ENCODE results near the gene C6.

Gene C6

DNA sequence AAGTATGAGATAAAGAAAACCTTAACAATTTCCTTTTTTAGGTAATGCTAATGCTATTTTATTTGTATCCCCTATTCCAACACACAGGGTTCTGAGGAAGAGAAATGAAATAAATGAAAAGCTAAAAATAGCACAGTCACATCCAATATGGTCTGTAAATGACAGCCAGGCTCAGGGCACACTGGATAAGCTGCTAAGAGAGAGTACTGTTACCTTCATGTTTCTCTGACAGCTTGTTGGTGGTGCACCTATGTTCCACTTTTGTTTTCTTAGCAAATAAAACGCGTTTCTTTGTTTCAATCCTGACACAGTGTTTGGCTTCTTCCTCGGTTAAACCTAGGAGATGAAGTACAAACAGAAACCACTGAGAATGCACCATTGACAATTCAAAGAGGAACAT is 41.3 kb downstream of the C6 start:
- Histone ChIP-seq H3K4me3 (ENCODE audit: low read depth in 1 of 2, low read length in 2 of 2) (no peak overlapping the region), H3K9me3 (ENCODE audit: control insufficient read depth in 1 of 2, low read length in 2 of 2) (no peaks in the 10 kb centered on the region), H3K4me1 (ENCODE audit: control insufficient read depth in 1 of 2, insufficient read depth in 2 of 2, low read length in 2 of 2) (no peaks in the 10 kb centered on the region), H3K36me3 (ENCODE audit: control insufficient read depth in 1 of 2, insufficient read depth in 2 of 2, low read length in 2 of 2) (no peaks in the 10 kb centered on the region), H3K27me3 (ENCODE audit: low read depth, low read length) (no peaks in the 10 kb centered on the region), H3K27ac (ENCODE audit: low read length) (no peak overlapping the region)

DNA sequence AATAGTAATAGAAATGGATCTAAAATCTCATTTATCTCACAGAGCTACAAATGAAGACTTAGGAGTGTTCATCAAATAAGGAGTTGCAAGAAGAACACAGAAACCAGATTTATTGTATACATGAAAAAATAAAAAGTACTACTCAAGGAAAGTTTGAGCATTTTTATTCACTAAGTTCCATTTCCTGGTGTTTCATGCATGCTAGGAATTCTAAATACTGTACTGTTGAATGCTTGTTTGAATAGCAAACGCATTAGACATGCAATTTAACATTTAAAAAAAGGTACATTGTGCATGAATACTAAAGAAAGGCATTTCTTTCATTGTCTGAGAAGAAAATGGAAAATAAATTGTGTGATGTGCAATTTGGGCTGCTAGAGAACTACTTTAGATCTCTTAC is 52.1 kb downstream of the C6 start:
- Histone ChIP-seq H3K27me3 (ENCODE audit: low read depth, low read length) (no peaks in the 10 kb centered on the region), H3K9me3 (ENCODE audit: control insufficient read depth in 1 of 2, low read length in 2 of 2) (no peaks in the 10 kb centered on the region), H3K4me1 (ENCODE audit: control insufficient read depth in 1 of 2, insufficient read depth in 2 of 2, low read length in 2 of 2) (peaks cover 0 to 8% of the 10 kb centered on the region in 2 donors), H3K4me3 (ENCODE audit: low read depth in 1 of 2, low read length in 2 of 2) (no peak overlapping the region), H3K36me3 (ENCODE audit: control insufficient read depth in 1 of 2, insufficient read depth in 2 of 2, low read length in 2 of 2) (no peaks in the 10 kb centered on the region), H3K27ac (ENCODE audit: low read length) (no peak overlapping the region)

DNA sequence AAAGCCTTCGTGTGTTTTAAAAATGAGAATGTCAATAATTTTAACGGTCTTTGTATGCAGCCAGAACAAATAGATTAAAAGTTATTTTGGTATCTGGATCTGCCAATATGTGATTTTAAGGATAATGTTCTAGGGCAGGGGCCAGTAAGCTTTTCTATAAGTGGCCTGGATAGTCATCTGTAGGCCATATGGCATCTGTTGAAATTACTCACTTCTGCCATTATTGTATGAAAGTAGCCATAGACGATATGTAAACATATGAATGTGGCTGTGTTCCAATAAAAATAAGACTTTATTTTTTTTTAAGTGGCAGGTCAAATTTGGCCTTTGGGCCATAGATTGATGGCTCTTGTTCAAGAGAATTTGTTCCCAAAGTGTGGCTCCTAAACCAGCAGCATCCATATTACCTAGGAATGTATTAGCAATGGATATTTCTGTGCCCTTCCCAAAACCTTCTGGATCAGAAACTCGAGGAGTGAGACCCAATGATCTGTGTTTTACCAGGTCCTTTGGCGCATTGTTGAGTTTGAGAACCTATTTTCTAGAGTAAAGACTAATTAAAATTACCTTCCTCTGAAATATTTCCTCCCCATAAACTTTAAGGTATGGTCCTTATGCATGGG is 55.9 kb downstream of the C6 start:
- Histone ChIP-seq H3K27me3 (ENCODE audit: low read depth, low read length) (no peaks in the 10 kb centered on the region), H3K27ac (ENCODE audit: low read length) (no peak overlapping the region), H3K4me3 (ENCODE audit: low read depth in 1 of 2, low read length in 2 of 2) (no peak overlapping the region), H3K4me1 (ENCODE audit: control insufficient read depth in 1 of 2, insufficient read depth in 2 of 2, low read length in 2 of 2) (peaks cover 0 to 8% of the 10 kb centered on the region in 2 donors), H3K9me3 (ENCODE audit: control insufficient read depth in 1 of 2, low read length in 2 of 2) (no peaks in the 10 kb centered on the region), H3K36me3 (ENCODE audit: control insufficient read depth in 1 of 2, insufficient read depth in 2 of 2, low read length in 2 of 2) (no peaks in the 10 kb centered on the region)

DNA sequence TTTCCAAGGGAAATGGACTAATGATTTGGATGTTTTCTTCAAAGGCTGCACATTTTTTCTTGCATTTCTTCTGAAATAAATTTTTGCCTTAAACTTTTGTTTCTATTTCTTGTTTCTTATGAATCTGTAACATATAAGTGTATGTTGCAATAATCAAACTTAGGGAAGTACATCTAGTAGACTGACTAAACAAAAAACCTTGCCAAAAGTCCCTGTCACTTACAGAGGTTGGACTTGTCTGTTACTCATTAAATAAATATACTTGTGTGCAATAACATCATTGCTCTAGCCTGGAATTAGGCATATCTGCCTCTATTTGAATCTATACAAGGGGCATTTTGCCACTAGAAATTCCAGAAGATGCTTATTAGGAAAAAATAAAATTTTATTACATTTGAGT is 56.6 kb downstream of the C6 start:
- H3K4me3 ChIP-seq (ENCODE audit: low read depth in 1 of 2, low read length in 2 of 2), result no peak overlapping the region
- no peaks in the 10 kb centered on the region for H3K36me3 ChIP-seq (ENCODE audit: control insufficient read depth in 1 of 2, insufficient read depth in 2 of 2, low read length in 2 of 2)

DNA sequence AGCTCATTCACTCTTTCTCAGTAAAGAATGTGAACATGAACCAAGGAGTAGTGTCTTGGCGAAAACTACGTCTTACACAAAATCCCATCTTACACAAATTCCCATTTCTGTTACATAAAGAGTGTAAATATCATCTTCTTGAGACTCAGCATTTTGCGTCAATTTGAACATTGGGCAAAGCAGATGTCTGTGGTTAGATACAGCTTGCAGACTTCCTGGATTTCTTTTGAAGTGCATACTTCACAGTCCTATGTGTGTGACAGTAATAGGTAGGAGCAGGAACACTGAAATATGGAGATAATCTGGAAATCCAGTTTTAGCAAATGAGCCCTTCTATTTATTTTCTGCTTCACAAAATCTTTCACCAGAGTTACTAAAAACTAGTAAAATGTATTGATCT is 58.8 kb downstream of the C6 start:
- no peak overlapping the region for H3K4me3 ChIP-seq (ENCODE audit: low read depth in 1 of 2, low read length in 2 of 2)
- no peaks in the 10 kb centered on the region for H3K36me3 ChIP-seq (ENCODE audit: control insufficient read depth in 1 of 2, insufficient read depth in 2 of 2, low read length in 2 of 2)
- no peaks in the 10 kb centered on the region for H3K4me1 ChIP-seq (ENCODE audit: control insufficient read depth in 1 of 2, insufficient read depth in 2 of 2, low read length in 2 of 2)
- H3K27ac ChIP-seq (ENCODE audit: low read length), result no peak overlapping the region
- no peaks in the 10 kb centered on the region for H3K9me3 ChIP-seq (ENCODE audit: control insufficient read depth in 1 of 2, low read length in 2 of 2)
- H3K27me3 ChIP-seq (ENCODE audit: low read depth, low read length), result no peaks in the 10 kb centered on the region

More for the DNA sequence above, 56.6 kb downstream of the C6 start:
- Histone ChIP-seq H3K4me1 (ENCODE audit: control insufficient read depth in 1 of 2, insufficient read depth in 2 of 2, low read length in 2 of 2) (peaks cover 0 to 5% of the 10 kb centered on the region in 2 donors), H3K27me3 (ENCODE audit: low read depth, low read length) (no peaks in the 10 kb centered on the region), H3K27ac (ENCODE audit: low read length) (no peak overlapping the region), H3K9me3 (ENCODE audit: control insufficient read depth in 1 of 2, low read length in 2 of 2) (no peaks in the 10 kb centered on the region)

DNA sequence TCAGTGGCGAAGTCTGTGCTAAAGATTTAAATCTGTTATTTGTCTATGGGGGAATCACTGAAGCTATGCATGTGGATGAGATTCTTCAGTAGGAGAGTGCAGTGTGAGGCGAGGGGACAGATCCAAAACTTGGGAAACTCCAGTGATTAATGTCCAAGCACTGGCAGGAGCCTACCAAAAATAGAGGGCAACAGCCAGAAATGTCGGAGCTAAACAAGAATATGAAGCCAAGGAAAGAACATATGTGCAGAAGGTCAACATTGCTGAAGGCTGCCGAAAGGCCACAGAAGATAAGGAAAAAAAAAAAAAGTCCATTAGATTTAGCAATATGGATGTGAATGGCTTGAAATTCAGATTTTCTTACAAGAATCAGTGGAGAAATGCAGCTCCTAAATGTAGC is 61.8 kb downstream of the C6 start:
- Histone ChIP-seq H3K36me3 (ENCODE audit: control insufficient read depth in 1 of 2, insufficient read depth in 2 of 2, low read length in 2 of 2) (no peaks in the 10 kb centered on the region), H3K4me3 (ENCODE audit: low read depth in 1 of 2, low read length in 2 of 2) (no peak overlapping the region), H3K27me3 (ENCODE audit: low read depth, low read length) (no peaks in the 10 kb centered on the region), H3K27ac (ENCODE audit: low read length) (no peak overlapping the region), H3K4me1 (ENCODE audit: control insufficient read depth in 1 of 2, insufficient read depth in 2 of 2, low read length in 2 of 2) (no peaks in the 10 kb centered on the region), H3K9me3 (ENCODE audit: control insufficient read depth in 1 of 2, low read length in 2 of 2) (no peaks in the 10 kb centered on the region)

DNA sequence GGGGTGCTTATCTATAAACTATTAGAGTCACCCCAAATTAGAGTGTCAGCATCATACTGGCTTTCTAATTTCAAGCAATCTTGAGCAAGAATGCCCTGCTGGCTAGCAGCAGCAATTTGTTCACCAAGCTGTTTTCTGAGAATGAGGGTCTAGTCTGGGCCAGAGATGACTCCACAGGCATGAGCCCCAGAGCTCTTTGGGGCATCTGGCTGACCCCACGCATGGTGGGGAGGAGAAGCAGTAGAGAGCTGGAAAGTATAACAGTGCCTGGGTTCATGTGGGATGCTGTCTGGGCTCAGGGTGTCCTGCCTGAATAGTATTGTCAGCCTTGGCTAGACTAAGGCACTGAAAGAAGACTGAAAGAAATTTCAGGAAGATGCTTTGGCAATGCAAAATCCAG is 64.9 kb downstream of the C6 start:
- H3K27me3 ChIP-seq (ENCODE audit: low read depth, low read length), result no peaks in the 10 kb centered on the region
- H3K9me3 ChIP-seq (ENCODE audit: control insufficient read depth in 1 of 2, low read length in 2 of 2), result no peaks in the 10 kb centered on the region
- no peak overlapping the region for H3K27ac ChIP-seq (ENCODE audit: low read length)
- no peaks in the 10 kb centered on the region for H3K4me1 ChIP-seq (ENCODE audit: control insufficient read depth in 1 of 2, insufficient read depth in 2 of 2, low read length in 2 of 2)
- H3K36me3 ChIP-seq (ENCODE audit: control insufficient read depth in 1 of 2, insufficient read depth in 2 of 2, low read length in 2 of 2), result no peaks in the 10 kb centered on the region
- no peak overlapping the region for H3K4me3 ChIP-seq (ENCODE audit: low read depth in 1 of 2, low read length in 2 of 2)

DNA sequence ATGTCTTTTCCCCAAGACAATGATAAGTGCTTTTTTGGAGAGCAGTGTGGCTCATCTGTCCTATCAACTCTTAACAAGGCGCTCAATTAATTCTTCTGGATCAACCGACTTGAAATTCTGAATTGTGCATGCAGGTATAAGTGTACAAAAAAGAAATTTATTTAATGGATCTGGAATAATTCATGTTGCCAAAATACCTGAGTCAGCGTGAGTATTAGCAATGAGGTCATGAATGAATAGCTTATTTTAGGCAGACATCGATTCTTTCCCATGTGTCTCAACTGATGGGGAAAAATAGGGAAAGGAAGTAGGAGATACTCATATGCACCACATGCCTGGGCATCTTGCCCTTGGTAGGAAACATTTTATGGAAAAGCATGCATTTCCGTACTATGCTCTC is 68.0 kb downstream of the C6 start:
- no peaks in the 10 kb centered on the region for H3K4me1 ChIP-seq (ENCODE audit: control insufficient read depth in 1 of 2, insufficient read depth in 2 of 2, low read length in 2 of 2)
- H3K36me3 ChIP-seq (ENCODE audit: control insufficient read depth in 1 of 2, insufficient read depth in 2 of 2, low read length in 2 of 2), result no peaks in the 10 kb centered on the region
- no peak overlapping the region for H3K4me3 ChIP-seq (ENCODE audit: low read depth in 1 of 2, low read length in 2 of 2)
- H3K27ac ChIP-seq (ENCODE audit: low read length), result no peak overlapping the region
- H3K27me3 ChIP-seq (ENCODE audit: low read depth, low read length), result no peaks in the 10 kb centered on the region
- no peaks in the 10 kb centered on the region for H3K9me3 ChIP-seq (ENCODE audit: control insufficient read depth in 1 of 2, low read length in 2 of 2)

DNA sequence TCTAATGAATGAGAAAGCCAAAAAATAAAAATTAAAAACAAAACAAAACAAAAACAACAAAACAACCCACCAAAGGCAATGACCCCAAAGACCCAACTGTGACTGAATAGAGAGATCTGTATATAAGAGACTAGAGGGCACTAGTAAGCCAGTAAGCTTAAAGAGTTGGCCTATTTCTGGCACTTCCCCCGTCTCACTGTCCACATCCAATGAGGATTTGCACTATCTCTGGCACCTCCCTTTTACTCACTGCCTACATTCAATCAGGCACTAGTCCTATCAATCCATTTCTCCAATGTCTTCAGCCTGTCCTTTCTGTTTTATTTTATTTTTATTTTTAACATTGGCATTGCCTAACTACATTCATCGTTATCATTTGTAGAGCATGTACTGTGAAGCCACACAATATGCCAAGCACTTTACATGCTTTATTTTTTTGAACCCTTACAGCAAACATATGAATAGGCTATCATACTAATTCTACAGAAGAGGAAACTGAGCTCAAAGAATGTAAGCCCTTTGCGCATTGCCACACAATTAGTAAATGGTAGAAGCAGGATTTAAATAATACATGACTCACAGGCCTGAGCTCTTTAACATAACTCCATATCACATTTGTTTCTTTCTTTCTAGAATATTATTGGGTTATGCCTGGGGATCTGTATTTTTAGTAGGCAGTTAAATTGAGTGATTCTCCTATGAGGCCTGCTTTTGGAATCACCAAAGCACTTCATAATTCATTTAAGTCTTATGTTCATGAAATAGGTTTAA is 70.0 kb downstream of the C6 start:
- no peak overlapping the region for H3K4me3 ChIP-seq (ENCODE audit: low read depth in 1 of 2, low read length in 2 of 2)
- H3K27me3 ChIP-seq (ENCODE audit: low read depth, low read length), result no peaks in the 10 kb centered on the region
- peaks cover 0 to 3% of the 10 kb centered on the region in 2 donors for H3K9me3 ChIP-seq (ENCODE audit: control insufficient read depth in 1 of 2, low read length in 2 of 2)
- no peak overlapping the region for H3K27ac ChIP-seq (ENCODE audit: low read length)
- H3K36me3 ChIP-seq (ENCODE audit: control insufficient read depth in 1 of 2, insufficient read depth in 2 of 2, low read length in 2 of 2), result no peaks in the 10 kb centered on the region
- H3K4me1 ChIP-seq (ENCODE audit: control insufficient read depth in 1 of 2, insufficient read depth in 2 of 2, low read length in 2 of 2), result no peaks in the 10 kb centered on the region

DNA sequence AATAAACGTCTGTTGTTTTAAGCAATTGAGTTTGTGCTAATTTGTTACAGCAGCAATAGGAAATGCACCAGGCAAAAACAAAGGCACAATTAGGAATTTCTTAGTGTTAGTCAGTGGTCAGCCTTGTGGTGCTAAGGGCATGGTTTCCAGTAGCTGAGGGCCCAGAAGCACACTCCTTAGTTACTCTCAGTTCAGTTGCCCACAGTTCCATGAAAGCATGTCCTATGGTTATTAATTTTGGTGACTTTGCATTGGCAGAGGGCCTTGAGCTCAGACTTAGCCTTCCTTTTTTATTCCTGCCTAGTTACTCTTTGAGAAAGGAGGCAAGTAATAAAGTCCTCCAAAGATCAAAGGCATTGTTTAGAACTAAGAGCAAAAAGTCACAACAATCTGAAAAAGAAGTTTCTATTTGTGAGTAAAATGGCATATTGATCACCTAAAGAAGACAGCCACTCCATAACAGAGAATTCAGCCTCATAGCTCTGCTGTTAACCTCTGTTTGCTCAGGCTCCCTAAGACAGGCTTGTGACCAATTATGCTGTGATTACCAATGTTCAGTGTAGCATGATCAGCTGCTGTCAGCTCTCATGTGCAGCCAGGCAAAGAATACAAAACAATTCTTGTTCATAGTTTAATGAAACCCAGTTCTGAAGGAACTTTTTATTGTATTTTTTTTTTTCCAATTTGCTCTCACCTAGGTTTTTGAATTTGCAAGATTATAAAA is 85.2 kb downstream of the C6 start:
- no peak overlapping the region for H3K27ac ChIP-seq (ENCODE audit: low read length)

DNA sequence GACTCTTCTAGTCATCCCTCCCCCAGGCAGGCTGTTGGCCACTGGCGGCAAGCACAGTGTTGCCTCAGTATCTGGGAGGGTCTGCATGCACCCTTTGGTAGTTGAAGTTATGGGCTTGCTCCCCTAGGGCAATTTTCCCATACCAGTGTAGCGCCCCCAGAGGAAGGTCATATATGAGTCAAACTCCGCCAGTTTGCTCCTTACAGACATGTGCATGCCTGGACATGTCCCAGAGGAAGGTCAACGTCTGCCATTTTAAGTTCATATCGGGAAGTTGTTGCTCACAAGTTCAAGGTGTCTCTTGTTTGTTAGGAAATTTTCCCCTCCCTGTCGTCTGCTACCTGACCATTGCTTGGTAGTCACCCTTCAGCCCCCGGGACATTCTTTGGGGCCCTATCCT is 90.9 kb downstream of the C6 start:
- Histone ChIP-seq H3K27me3 (ENCODE audit: low read depth, low read length) (no peaks in the 10 kb centered on the region), H3K9me3 (ENCODE audit: control insufficient read depth in 1 of 2, low read length in 2 of 2) (no peaks in the 10 kb centered on the region), H3K4me3 (ENCODE audit: low read depth in 1 of 2, low read length in 2 of 2) (no peak overlapping the region), H3K27ac (ENCODE audit: low read length) (no peak overlapping the region), H3K4me1 (ENCODE audit: control insufficient read depth in 1 of 2, insufficient read depth in 2 of 2, low read length in 2 of 2) (no peaks in the 10 kb centered on the region), H3K36me3 (ENCODE audit: control insufficient read depth in 1 of 2, insufficient read depth in 2 of 2, low read length in 2 of 2) (no peaks in the 10 kb centered on the region)

More for the DNA sequence above, 85.2 kb downstream of the C6 start:
- H3K27me3 ChIP-seq (ENCODE audit: low read depth, low read length), result no peaks in the 10 kb centered on the region
- no peaks in the 10 kb centered on the region for H3K4me1 ChIP-seq (ENCODE audit: control insufficient read depth in 1 of 2, insufficient read depth in 2 of 2, low read length in 2 of 2)
- H3K9me3 ChIP-seq (ENCODE audit: control insufficient read depth in 1 of 2, low read length in 2 of 2), result no peaks in the 10 kb centered on the region
- H3K36me3 ChIP-seq (ENCODE audit: control insufficient read depth in 1 of 2, insufficient read depth in 2 of 2, low read length in 2 of 2), result no peaks in the 10 kb centered on the region
- no peak overlapping the region for H3K4me3 ChIP-seq (ENCODE audit: low read depth in 1 of 2, low read length in 2 of 2)
